NB4 (cell line): ENCODE measurements around the gene CUL4A.
"Not testable (repeated sequence)": the region's sequence is repeated elsewhere in the genome, so short reads cannot be mapped to it uniquely, and the experiment has no call there.

Experiments
- DNase-seq: peaks from one replicate; pipeline ENCODE4 v3.0.0; 2010; ENCODE audit warnings: low read depth
- H3K4me3 ChIP-seq: one replicate; pipeline ENCODE4 v1.5.1; 2011; ENCODE audit warnings: mild to moderate bottlenecking, low read depth, low read length, moderate library complexity
- CTCF ChIP-seq: IDR thresholded peaks from one replicate; pipeline ENCODE4 v1.5.1; 2012; ENCODE audit warnings: low read depth, low read length
- MAX ChIP-seq: IDR thresholded peaks from 2 replicates; pipeline ENCODE4 v1.6.1; 2011; ENCODE audit warnings: low read depth, low read length
- MYC ChIP-seq: IDR thresholded peaks from 2 replicates; pipeline ENCODE4 v1.6.1; 2011; ENCODE audit warnings: low read depth, low read length
- POLR2A ChIP-seq: IDR thresholded peaks from 2 replicates; pipeline ENCODE4 v1.6.1; 2011; ENCODE audit warnings: mild to moderate bottlenecking; ENCODE audit not compliant: insufficient read length; ENCODE audit errors: extremely low read depth

The CUL4A gene

GRCh38 chr13:113309473-113309872 lies 100.1 kb downstream of the CUL4A start:
- no peak for DNase-seq
- TF ChIP-seq POLR2A: no peak
- TF ChIP-seq CTCF: no peak
- TF ChIP-seq MYC: no peak
- no peak for TF ChIP-seq MAX
- no peak overlapping the region for H3K4me3 ChIP-seq

GRCh38 chr13:113314112-113314511 lies 104.7 kb downstream of the CUL4A start:
- H3K4me3 ChIP-seq, DNase-seq: not testable (repeated sequence)

DNA sequence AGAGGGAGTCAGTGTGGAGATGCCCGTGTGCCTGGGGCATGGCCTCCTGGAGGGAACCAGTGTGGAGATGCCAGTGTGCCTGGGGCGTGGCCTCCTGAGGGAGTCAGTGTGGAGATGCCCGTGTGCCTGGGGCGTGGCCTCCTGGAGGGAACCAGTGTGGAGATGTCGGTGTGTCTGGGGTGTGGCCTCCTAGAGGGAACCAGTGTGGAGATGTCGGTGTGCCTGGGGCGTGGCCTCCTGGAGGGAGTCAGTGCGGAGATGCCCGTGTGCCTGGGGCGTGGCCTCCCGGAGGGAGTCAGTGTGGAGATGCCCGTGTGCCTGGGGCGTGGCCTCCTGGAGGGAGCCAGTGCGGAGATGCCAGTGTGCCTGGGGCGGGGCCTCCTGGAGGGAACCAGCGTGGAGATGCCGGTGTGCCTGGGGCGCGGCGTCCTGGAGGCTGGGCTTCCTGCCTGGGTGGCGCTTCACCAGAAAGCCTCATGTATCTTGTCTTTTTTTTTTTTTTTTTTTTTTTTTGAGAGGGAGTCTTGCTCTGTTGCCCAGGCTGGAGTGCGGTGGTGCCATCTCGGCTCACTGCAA lies 105.6 kb downstream of the CUL4A start:
- DNase-seq, H3K4me3 ChIP-seq: not testable (repeated sequence)

DNA sequence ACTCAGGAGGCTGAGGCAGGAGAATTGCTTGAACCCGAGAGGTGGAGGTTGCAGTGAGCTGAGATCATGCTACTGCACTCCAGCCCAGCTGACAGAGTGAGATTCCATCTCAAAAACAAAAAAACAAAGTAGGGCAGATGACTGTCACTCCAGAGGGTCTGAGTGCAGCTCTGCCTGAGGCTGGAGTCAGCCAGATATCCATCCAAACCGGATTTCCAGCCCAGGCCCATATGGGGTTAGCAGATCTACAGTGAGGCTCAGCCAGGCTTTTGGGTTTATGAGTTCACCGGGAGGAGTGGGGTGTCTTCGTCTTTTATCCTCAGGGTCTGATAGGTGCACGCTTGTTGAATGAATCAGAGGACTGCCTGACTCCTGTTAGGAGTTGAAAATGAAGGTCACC lies 106.6 kb downstream of the CUL4A start:
- no peak for TF ChIP-seq MAX
- no peak for TF ChIP-seq POLR2A
- no peak for TF ChIP-seq MYC
- TF ChIP-seq CTCF: no peak
- no peak overlapping the region for H3K4me3 ChIP-seq
- no peak for DNase-seq
